GM21528 (cell line): ENCODE measurements around the gene MOB2.

Experiments used
- ATAC-seq: cut with Tn5 transposase; IDR thresholded peaks from one replicate; pipeline ENCODE4 v1.9.1; 2021; ENCODE audit warnings: mild to moderate bottlenecking, moderate library complexity; ENCODE audit not compliant: unreplicated experiment, low FRiP score

MOB2 gene, protein sequence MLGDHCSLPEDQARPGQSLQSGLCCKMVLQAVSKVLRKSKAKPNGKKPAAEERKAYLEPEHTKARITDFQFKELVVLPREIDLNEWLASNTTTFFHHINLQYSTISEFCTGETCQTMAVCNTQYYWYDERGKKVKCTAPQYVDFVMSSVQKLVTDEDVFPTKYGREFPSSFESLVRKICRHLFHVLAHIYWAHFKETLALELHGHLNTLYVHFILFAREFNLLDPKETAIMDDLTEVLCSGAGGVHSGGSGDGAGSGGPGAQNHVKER

GRCh38 chr11:1486054-1486825 lies at the start of gene MOB2:
Gene MOB2 (minus strand): TSS chr11:1486779. CDS start chr11:1486556, 223 bp downstream.
- no peak for ATAC-seq

- no peak for ATAC-seq
Observed at GRCh38 chr11:1534682-1535081, 48.1 kb upstream of the MOB2 start.

- no peak for ATAC-seq
Observed at GRCh38 chr11:1534171-1534570, 47.6 kb upstream of the MOB2 start.

DNA sequence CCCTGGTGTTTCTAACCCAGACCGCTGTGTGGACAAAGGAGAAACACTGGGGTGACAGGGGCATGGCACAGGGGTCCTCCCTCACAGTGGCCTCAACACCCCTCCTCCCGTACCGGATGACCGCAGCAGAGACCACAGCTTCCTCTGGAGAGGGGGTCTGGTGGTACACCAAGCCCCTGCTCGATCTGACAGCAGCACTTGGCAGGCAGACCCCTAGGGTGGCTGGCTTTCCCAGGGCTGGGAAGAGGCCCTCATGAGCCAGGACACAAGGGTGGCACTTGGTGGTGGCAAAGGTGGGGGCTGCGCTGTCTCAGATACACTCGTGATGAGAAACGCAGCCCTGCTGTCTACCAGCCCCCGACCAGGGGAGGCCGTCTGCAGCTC lies 46.8 kb upstream of the MOB2 start:
- ATAC-seq: no peak

DNA sequence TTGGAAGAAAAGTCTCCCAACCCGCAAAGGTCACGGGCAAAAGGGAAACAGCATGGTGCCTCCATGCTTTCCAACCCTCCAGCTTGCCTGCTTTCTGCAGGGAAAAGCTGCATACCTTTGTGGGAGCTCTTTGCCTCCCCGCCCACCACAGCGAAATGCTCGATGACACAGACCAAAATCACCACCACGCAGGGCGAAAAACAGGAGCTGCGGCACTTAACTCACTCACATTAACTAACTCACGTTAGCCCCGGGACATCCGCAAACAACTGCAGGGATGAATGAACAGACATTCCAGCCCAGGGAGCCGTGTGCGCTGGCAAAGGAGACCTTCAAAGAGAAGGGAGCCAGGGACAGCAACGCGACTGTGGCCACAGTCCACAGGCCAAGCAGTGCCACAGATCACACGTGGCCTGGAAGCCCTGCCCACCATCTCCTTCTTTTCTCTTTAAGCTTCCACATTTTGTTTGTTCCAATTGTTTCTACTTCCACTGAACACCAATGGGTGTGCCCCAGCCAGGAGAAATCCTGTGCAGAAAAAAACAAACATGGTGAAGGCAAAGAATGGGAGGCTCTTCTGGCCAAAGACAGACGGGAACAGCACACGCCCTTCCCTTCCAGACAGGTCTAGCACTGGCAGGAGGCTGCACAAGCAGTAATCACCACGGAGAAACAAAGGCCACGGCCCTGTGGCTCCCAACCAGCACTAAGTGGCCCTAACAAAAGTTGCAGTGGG lies 46.2 kb upstream of the MOB2 start:
- ATAC-seq: no peak

DNA sequence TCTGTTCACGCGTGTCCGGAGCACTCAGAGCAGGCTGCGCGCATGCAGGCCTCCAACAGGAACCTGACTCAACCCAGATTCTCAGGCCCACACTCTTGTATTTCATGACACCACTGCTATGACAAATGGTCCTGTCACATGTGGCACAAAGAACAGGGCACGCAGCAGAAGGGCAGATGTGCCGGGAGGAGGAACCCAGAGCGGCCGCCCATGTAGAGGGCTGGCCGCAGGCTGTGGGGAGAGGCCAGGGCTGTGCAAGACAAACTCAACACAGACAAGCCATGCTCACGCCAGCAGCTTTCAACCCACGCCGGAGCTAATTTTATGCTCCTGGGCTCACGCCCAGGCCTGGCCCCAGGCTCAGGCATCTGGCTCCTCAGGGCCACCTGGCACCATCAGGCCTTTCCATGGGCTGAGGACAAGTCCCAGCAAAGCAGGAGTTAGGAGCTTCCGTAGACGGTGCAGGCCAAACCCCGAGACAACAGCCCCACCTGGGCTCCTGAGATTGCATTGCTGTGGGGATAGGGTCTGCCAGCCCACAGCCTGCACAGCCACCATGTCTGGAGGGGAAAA lies 45.5 kb upstream of the MOB2 start:
- no peak for ATAC-seq

DNA sequence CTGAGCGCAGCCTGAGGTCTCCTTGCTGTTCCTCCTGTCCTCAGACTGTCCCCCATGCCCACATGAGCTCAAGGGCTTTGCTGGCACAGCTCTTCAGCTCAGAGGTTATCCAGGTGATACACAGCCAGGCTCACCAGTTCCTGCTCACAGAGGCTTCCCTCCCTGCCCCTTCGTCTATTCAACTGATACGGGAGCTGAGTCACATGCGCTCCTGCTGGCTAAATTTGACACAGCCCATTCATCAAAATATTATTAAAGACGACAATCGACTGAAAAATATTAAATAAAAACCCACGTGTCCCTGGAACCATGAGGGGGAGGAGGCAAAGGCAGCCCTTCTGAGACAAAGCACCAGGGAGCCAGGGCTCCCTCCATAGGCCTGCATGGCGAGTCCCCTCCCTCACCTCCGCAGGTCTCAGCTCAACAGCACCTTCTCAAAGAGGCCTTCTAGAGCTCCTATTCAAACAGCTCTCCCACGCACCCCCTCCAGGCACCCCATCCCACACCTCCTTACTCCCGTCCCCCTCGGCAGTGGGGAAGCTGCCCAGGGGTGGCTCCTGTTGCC lies 45.0 kb upstream of the MOB2 start:
- ATAC-seq: no peak

- no peak for ATAC-seq
Observed at GRCh38 chr11:1530686-1531448, 44.3 kb upstream of the MOB2 start.

DNA sequence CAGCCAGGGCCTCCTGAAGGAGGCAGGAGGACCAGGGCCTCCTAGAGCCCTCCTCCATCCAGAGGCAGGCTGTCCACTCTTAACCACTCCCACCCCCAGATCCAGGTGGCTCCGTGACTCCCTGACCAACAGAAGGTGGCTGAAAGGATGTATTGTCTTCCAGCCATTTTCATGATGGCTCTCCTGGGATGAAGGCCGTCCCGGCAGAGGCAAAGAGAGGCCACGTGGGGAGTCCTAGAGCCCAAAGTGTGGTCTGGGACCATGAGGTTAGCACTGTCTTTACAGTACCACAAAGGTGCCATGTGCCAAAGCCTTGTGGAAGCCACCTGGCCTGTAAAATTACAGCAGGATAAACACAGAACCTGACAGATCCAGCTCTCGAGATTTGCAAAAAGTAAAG lies 43.2 kb upstream of the MOB2 start:
- ATAC-seq: no peak

DNA sequence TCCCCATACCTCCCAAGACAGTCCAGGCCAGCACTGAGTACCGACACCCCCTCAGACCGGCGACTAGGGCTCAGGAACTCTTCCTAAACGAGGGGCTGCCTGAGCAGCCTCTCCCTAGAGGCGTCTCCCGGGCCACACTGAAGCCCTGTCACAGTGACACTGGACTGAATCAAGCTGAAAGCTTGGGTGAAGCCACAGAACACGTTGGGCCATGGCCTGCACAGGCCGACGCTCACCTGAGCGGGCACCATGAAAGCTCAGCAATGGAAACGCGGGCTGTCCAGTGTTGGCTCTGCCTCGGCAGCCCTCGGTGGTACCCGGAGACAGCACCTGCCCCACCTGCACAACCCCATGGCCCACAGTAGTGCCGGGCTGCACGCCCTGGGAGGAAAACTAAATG lies 42.7 kb upstream of the MOB2 start:
- ATAC-seq: no peak

GRCh38 chr11:1528710-1529109 lies 42.1 kb upstream of the MOB2 start:
- no peak for ATAC-seq

GRCh38 chr11:1526785-1527184 lies 40.2 kb upstream of the MOB2 start:
- ATAC-seq: no peak

GRCh38 chr11:1523779-1524178 lies 37.2 kb upstream of the MOB2 start:
- no peak for ATAC-seq

DNA sequence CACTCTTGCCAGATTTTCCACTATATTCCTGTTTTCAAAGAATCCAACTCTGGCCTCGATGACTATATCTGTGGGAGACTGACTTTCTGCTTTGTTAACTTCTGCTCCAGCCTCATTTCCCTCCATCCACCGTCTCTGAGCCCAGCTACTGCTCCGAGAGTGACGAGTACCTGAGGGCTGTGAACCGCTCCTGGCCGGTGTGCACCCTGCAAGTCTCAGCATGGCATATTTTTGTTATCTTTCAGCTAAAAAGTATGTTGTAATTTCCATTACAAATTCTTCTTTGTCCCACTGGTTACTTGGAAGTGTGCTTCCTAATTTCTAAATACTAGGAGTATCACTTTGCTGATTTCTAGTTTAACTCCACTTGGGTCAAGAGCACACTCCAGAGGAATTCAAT lies 36.5 kb upstream of the MOB2 start:
- no peak for ATAC-seq

- no peak for ATAC-seq
Observed at GRCh38 chr11:1522081-1522424, 35.5 kb upstream of the MOB2 start.

GRCh38 chr11:1521382-1522080 lies 35.0 kb upstream of the MOB2 start:
- peak; percentile 81 for ATAC-seq

- ATAC-seq: no peak
Observed at GRCh38 chr11:1520663-1521267, 34.2 kb upstream of the MOB2 start.

DNA sequence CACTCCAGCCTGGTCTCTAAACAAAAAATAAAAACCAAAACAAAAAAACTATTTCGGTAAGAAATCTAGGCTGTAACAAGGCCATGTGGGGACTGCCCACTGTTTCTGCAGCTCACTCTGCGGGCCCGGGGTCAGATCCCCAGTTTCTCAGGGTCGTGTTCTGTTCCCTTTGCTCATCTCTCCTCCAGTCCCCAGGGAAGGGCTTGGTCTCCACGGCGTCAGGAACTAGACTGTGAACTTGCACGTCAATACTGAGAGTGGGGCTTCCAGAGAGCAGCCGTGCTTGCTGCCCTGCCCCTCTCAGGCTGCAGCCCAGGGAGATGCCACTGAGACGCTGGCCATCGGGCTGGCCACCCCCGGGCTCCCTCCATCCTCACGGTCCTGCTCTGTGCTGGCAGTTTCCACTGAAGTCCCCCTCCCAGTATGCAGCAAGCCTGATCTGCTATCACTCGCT lies 33.7 kb upstream of the MOB2 start:
- no peak for ATAC-seq
